Astrocyte of the cerebellum (primary cell): Measurements from ENCODE around the gene DOP1B.
A peak's percentile ranks its signal among the peaks of the same experiment; 100 is the strongest.
"Not testable (repeated sequence)": the region's sequence is repeated elsewhere in the genome, so short reads cannot be mapped to it uniquely, and the experiment has no call there.

ENCODE experiments used
- DNase-seq: peaks from one replicate; pipeline ENCODE4 v3.0.0-alpha.2; 2011; ENCODE audit warnings: low read depth
- H3K4me3 ChIP-seq: 2 replicates; pipeline ENCODE4 v1.5.1; 2011; ENCODE audit warnings: mild to moderate bottlenecking, low read depth, low read length, moderate library complexity
- CTCF ChIP-seq: IDR thresholded peaks from 2 replicates; pipeline ENCODE4 v1.5.1; 2012; ENCODE audit warnings: low read length, low read depth, moderate library complexity, mild to moderate bottlenecking; ENCODE audit errors: missing control alignments
- in situ Hi-C: cut with HindIII; loops from 2 replicates; pipeline ENCODE4 v1.10.0; 2017; ENCODE audit warnings: low sequenced_read_pairs

The DOP1B gene

GRCh38 chr21:36135391-36136102 lies 21.1 kb upstream of the DOP1B start:
- in situ Hi-C loops: no loop called here
- H3K4me3 ChIP-seq: peak overlapping the region; percentile 60
- no peak for TF ChIP-seq CTCF
- peak; percentile 62 for DNase-seq

GRCh38 chr21:36139791-36140190 lies 16.8 kb upstream of the DOP1B start:
- in situ Hi-C loops, H3K4me3 ChIP-seq, DNase-seq: not testable (repeated sequence)

- H3K4me3 ChIP-seq: no peak overlapping the region
- in situ Hi-C loops: no loop called here
- peak; percentile 68 for DNase-seq
- TF ChIP-seq CTCF: peak; percentile 82
Measured at GRCh38 chr21:36141513-36141925, 15.1 kb upstream of the DOP1B start.

- DNase-seq, H3K4me3 ChIP-seq, in situ Hi-C loops: not testable (repeated sequence)
Measured at GRCh38 chr21:36144233-36144632, 12.4 kb upstream of the DOP1B start.

- in situ Hi-C loops: no loop called here
- no peak for TF ChIP-seq CTCF
- no peak overlapping the region for H3K4me3 ChIP-seq
- no peak for DNase-seq
Measured at GRCh38 chr21:36145259-36145658, 11.4 kb upstream of the DOP1B start.

- H3K4me3 ChIP-seq: no peak overlapping the region
- DNase-seq: no peak
- TF ChIP-seq CTCF: no peak
- in situ Hi-C loops: no loop called here
Measured at GRCh38 chr21:36147911-36148310, 8.7 kb upstream of the DOP1B start.

- in situ Hi-C loops: no loop called here
- TF ChIP-seq CTCF: no peak
- no peak for DNase-seq
- no peak overlapping the region for H3K4me3 ChIP-seq
Measured at GRCh38 chr21:36148886-36149285, 7.7 kb upstream of the DOP1B start.
